CD14-positive monocyte (primary cell): ENCODE results near the gene DOCK1. TPM values are rescaled to one million over a fixed set of nuclear protein-coding genes. Genes with fewer than 3 reads are reported as not detected.

Experiments used
- DNase-seq, 3 donors: peaks; one replicate each; pipeline ENCODE4 v3.0.0-alpha.2; 2011 to 2022
- H2AFZ ChIP-seq: 2 replicates; pipeline ENCODE4 v1.6.0; 2012; ENCODE audit warnings: mild to moderate bottlenecking, low read depth, low read length, inconsistent platforms; ENCODE audit not compliant: insufficient read depth, poor library complexity, severe bottlenecking
- H3K27ac ChIP-seq, 2 donors: 1 replicate in 1 of 2; 2 replicates in 1 of 2; pipeline ENCODE4 v1.5.1; 2012 to 2013; ENCODE audit warnings: low read length in 2 of 2, control low read depth in 1 of 2, inconsistent platforms in 1 of 2, low read depth in 1 of 2, mild to moderate bottlenecking in 1 of 2
- H3K27me3 ChIP-seq, 2 donors: one replicate each; pipeline versions ENCODE4 v1.6.0 to v1.6.1; 2011 to 2013; ENCODE audit warnings: low read length in 2 of 2; ENCODE audit not compliant: control insufficient read depth in 2 of 2, insufficient read depth in 2 of 2
- H3K36me3 ChIP-seq, 2 donors: replicated peaks in 1 of 2; 1 replicate in 1 of 2; 2 replicates in 1 of 2; pipeline versions ENCODE4 v1.5.1 to v1.6.1; 2012 to 2013; ENCODE audit warnings: low read length in 2 of 2, control low read depth in 1 of 2, inconsistent platforms in 1 of 2, mild to moderate bottlenecking in 1 of 2; ENCODE audit not compliant: insufficient read depth in 2 of 2, control insufficient read depth in 1 of 2
- H3K4me1 ChIP-seq, 2 donors: 1 replicate in 1 of 2; 2 replicates in 1 of 2; pipeline versions ENCODE4 v1.5.1 to v1.6.1; 2012 to 2013; ENCODE audit warnings: low read length in 2 of 2, control low read depth in 1 of 2, inconsistent platforms in 1 of 2, mild to moderate bottlenecking in 1 of 2, moderate library complexity in 1 of 2; ENCODE audit not compliant: insufficient read depth in 2 of 2, control insufficient read depth in 1 of 2
- H3K4me2 ChIP-seq: replicated peaks from 2 replicates; pipeline ENCODE3; 2012; ENCODE audit warnings: low read length, moderate library complexity, mild to moderate bottlenecking; ENCODE audit not compliant: poor library complexity, severe bottlenecking; ENCODE audit errors: extremely low read depth
- H3K4me3 ChIP-seq, 3 experiments: fragments of 200-600 bp in 1 of 3; sonication (generic) in 1 of 3; replicated peaks in 1 of 3; 1 replicate in 2 of 3; 2 replicates in 1 of 3; pipeline ENCODE4 v1.5.1; 2011 to 2013; ENCODE audit warnings: low read length in 3 of 3, mild to moderate bottlenecking in 3 of 3, control low read depth in 2 of 3, low read depth in 2 of 3, inconsistent platforms in 1 of 3, moderate library complexity in 1 of 3
- H3K79me2 ChIP-seq: 2 replicates; pipeline ENCODE4 v1.6.0; 2012; ENCODE audit warnings: mild to moderate bottlenecking, control low read depth, inconsistent platforms, low read length, moderate library complexity; ENCODE audit not compliant: insufficient read depth
- H3K9ac ChIP-seq: 2 replicates; pipeline ENCODE4 v1.6.0; 2017; ENCODE audit warnings: low read length, mild to moderate bottlenecking; ENCODE audit not compliant: insufficient read depth, poor library complexity, severe bottlenecking
- H3K9me3 ChIP-seq, 2 donors: replicated peaks in 1 of 2; 1 replicate in 1 of 2; 2 replicates in 1 of 2; pipeline versions ENCODE4 v1.5.1 to v1.6.1; 2012 to 2013; ENCODE audit warnings: low read length in 2 of 2, control low read depth in 1 of 2; ENCODE audit not compliant: control insufficient read depth in 1 of 2, insufficient read depth in 1 of 2
- H4K20me1 ChIP-seq: 2 replicates; pipeline ENCODE4 v1.6.0; 2012; ENCODE audit warnings: mild to moderate bottlenecking, low read length, control low read depth, moderate library complexity; ENCODE audit not compliant: insufficient read depth
- H3K27ac Mint-ChIP-seq, 7 donors: one replicate each; pipeline ENCODE4 v1.8.0; 2020; ENCODE audit warnings: mild to moderate bottlenecking in 7 of 7, mixed read lengths in 7 of 7, moderate library complexity in 6 of 7, inconsistent platforms in 2 of 7
- H3K27me3 Mint-ChIP-seq, 3 donors: one replicate each; pipeline ENCODE4 v1.8.0; 2021 to 2022; ENCODE audit warnings: low read depth in 3 of 3, mild to moderate bottlenecking in 3 of 3, mixed read lengths in 3 of 3, moderate library complexity in 3 of 3, inconsistent platforms in 1 of 3
- H3K36me3 Mint-ChIP-seq, 2 donors: one replicate each; pipeline ENCODE4 v1.8.0; 2020; ENCODE audit warnings: mixed read lengths in 2 of 2, inconsistent platforms in 1 of 2, mild to moderate bottlenecking in 1 of 2
- H3K4me1 Mint-ChIP-seq: one replicate; pipeline ENCODE4 v1.8.0; 2020; ENCODE audit warnings: mild to moderate bottlenecking, mixed read lengths
- H3K4me3 Mint-ChIP-seq, 2 donors: one replicate each; pipeline ENCODE4 v1.8.0; 2020; ENCODE audit warnings: mild to moderate bottlenecking in 2 of 2, mixed read lengths in 2 of 2, moderate library complexity in 1 of 2
- H3K9me3 Mint-ChIP-seq, 7 donors: one replicate each; pipeline ENCODE4 v1.8.0; 2020 to 2022; ENCODE audit warnings: mixed read lengths in 7 of 7, mild to moderate bottlenecking in 6 of 7, moderate library complexity in 6 of 7, inconsistent platforms in 2 of 7
- WGBS: methylation state at CpG from one replicate; pipeline ENCODE4 v1.1.5; 2013; ENCODE audit warnings: missing lambda C conversion rate; ENCODE audit not compliant: insufficient coverage; 5-methylcytosine and 5-hydroxymethylcytosine counted together
- intact Hi-C, 2 donors: fragments of 100-400 bp; cut with micrococcal nuclease; formaldehyde crosslinking; loops; one replicate each; pipeline versions ENCODE4 v1.15.0 to v1.15.1; 2023
- polyA plus RNA-seq, 3 donors: library from polyadenylated mRNA; depleted of rRNA in 1 of 3; unstranded in 2 of 3; stranded (reverse) in 1 of 3; fragments of 300-500 nt in 2 of 3; fragments of >200 nt in 1 of 3; fragmentation: Illumina TruSeq in 2 of 3; gene quantifications; 1 replicate in 2 of 3; 2 replicates in 1 of 3; pipeline ENCODE4 v1.2.3, GENCODE V29; 2012 to 2021
- TF ChIP-seq, protein P1 (sequence below): fragments of 200-600 bp; IDR thresholded peaks from one replicate; pipeline ENCODE4 v1.8.0; 2022; ENCODE audit warnings: antibody characterized with exemption, mild to moderate bottlenecking

The DOCK1 gene
- polyA plus RNA-seq, 3 donors: 0.31 to 0.35 TPM; not detected in 1

DNA sequence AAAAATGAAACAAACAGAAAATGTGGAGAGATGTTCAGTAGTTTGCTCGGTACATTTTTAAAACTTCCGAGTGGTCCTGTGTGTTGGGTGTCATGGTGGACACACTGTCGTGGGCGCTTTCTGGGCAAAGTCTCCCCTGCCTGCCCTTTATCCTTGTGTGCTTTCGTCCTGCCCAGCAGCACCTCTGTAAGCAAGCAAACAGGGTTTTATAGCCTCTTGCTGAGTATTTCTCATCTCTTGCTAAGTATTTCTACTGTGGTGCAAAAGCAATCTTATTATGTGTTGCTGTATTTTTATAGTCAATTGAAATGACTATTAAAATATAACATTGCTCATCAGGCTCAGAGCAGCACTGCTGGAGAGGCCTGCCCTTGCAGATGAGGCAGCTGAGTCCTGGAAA lies 48.7 kb downstream of the DOCK1 start:
- no peaks in the 10 kb centered on the region for H3K79me2 ChIP-seq
- no peak overlapping the region for H3K9ac ChIP-seq
- TF ChIP-seq, protein P1, sequence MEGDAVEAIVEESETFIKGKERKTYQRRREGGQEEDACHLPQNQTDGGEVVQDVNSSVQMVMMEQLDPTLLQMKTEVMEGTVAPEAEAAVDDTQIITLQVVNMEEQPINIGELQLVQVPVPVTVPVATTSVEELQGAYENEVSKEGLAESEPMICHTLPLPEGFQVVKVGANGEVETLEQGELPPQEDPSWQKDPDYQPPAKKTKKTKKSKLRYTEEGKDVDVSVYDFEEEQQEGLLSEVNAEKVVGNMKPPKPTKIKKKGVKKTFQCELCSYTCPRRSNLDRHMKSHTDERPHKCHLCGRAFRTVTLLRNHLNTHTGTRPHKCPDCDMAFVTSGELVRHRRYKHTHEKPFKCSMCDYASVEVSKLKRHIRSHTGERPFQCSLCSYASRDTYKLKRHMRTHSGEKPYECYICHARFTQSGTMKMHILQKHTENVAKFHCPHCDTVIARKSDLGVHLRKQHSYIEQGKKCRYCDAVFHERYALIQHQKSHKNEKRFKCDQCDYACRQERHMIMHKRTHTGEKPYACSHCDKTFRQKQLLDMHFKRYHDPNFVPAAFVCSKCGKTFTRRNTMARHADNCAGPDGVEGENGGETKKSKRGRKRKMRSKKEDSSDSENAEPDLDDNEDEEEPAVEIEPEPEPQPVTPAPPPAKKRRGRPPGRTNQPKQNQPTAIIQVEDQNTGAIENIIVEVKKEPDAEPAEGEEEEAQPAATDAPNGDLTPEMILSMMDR: no peak
- Mint-ChIP-seq H3K27ac (no peak overlapping the region), H3K9me3 (peaks cover 0 to 2% (median under 1%) of the 10 kb centered on the region in 7 donors), H3K27me3 (peaks cover 0 to 1% (median 0%) of the 10 kb centered on the region in 3 donors), H3K4me3 (no peak overlapping the region), H3K4me1 (no peaks in the 10 kb centered on the region), H3K36me3 (no peaks in the 10 kb centered on the region)
- no peak overlapping the region for H2AFZ ChIP-seq
- H3K9me3 ChIP-seq: peaks cover 36 to 48% of the 10 kb centered on the region in 2 donors
- no peaks in the 10 kb centered on the region for H3K27me3 ChIP-seq
- 98% methylated on average over 4 of the region's 5 CpGs for WGBS
- H3K4me2 ChIP-seq: no peak overlapping the region
- H3K27ac ChIP-seq: no peak overlapping the region
- H3K4me3 ChIP-seq: no peak overlapping the region
- H3K4me1 ChIP-seq: no peaks in the 10 kb centered on the region
- no peak for DNase-seq
- no peaks in the 10 kb centered on the region for H3K36me3 ChIP-seq
- H4K20me1 ChIP-seq: no peaks in the 10 kb centered on the region
- intact Hi-C loops: no loop called here

DNA sequence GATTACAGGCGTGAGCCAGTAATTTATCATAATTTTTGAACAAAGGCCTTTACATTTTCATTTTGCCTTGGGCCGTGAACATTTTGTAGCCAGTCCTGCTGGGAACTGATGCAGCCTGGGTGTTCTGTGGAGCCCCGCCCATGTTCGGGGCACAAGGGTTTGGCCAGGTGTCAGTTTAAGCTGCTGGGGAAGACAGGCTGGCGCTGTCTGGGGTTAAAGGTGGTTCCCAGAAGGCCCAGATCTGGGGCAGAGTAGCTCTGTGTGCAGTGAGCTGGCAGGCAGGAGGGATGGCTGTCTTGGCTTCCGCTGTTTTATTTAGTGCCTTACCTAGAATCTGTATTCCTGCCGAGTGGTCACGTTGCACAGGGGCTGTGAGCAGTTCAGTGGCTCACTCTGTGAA lies 50.2 kb downstream of the DOCK1 start:
- Mint-ChIP-seq H3K27ac (no peak overlapping the region), H3K27me3 (no peaks in the 10 kb centered on the region), H3K9me3 (peaks cover 0 to 2% (median 0%) of the 10 kb centered on the region in 7 donors), H3K36me3 (no peaks in the 10 kb centered on the region), H3K4me3 (no peak overlapping the region), H3K4me1 (no peaks in the 10 kb centered on the region)
- 90% methylated on average over 8 of the region's 8 CpGs for WGBS
- Histone ChIP-seq H4K20me1 (no peaks in the 10 kb centered on the region), H3K4me1 (no peaks in the 10 kb centered on the region), H3K27ac (no peak overlapping the region), H3K79me2 (no peaks in the 10 kb centered on the region), H2AFZ (no peak overlapping the region), H3K9me3 (peaks cover 22 to 33% of the 10 kb centered on the region in 2 donors), H3K36me3 (no peaks in the 10 kb centered on the region), H3K4me3 (no peak overlapping the region), H3K4me2 (no peak overlapping the region), H3K9ac (no peak overlapping the region), H3K27me3 (no peaks in the 10 kb centered on the region)
- DNase-seq: no peak
- TF ChIP-seq, protein P1: no peak
- intact Hi-C loops: no loop called here
